ENCODE measurements around the gene XAGE5.
"Not testable (repeated sequence)": the region's sequence is repeated elsewhere in the genome, so short reads cannot be mapped to it uniquely, and the experiment has no call there.

The XAGE5 gene

GRCh38 chrX:52811065-52811625 is at the start of gene XAGE5:
Gene XAGE5 (plus strand): TSS chrX:52811287. CDS start chrX:52812567, 1,280 bp downstream.
- DNase-seq = no peak

- not testable (repeated sequence) for DNase-seq
These were observed 45.1 kb upstream of the XAGE5 start for GRCh38 chrX:52765983-52766382.

DNA sequence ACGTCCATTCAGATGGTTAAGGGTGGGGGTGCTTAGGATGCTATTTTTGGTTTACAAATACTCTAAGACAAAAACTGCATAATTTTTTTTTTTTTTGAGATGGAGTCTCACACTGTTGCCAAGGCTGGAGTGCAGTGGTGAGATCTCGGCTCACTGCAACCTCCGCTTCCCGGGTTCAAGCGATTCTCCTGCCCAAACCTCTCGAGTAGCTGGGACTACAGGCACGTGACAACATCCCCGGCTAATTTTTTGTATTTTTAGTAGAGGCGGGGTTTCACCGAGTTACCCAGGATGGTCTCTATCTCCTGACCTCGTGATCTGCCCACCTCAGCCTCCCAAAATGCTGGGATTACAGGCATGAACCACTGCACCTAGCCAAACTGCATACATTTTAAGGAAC is 37.6 kb upstream of the XAGE5 start:
- DNase-seq = not testable (repeated sequence)

- DNase-seq = not testable (repeated sequence)
These were observed 13.8 kb upstream of the XAGE5 start, which contains the start of gene SPANXN5 for GRCh38 chrX:52797327-52797726. Gene SPANXN5 (minus strand): TSS chrX:52797427. CDS start chrX:52797348, 79 bp downstream.

DNA sequence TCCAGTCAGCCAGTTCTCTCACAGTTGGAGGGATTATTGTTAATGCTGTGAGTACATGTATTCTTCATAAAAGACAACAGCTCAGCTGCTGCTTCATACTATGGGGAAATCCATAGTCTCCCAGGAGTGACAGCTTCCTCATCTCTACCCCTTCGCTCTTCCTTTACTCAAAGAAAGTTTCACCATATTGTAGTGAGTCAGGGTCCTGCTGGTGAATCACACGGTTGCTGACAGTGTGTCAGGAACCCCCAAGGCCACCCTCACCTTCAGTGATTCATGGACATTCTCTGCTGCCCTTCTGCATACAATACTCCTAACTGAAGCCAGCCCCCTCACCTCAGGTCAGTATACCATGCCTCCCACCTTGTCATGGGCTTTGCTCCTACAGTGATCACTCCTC is 6.2 kb upstream of the XAGE5 start:
- not testable (repeated sequence) for DNase-seq

- DNase-seq = no peak
These were observed 8.7 kb downstream of the XAGE5 start for GRCh38 chrX:52819788-52820187.

- no peak for DNase-seq
These were observed 10.1 kb downstream of the XAGE5 start for GRCh38 chrX:52821079-52821760.

- DNase-seq = no peak
These were observed 13.5 kb downstream of the XAGE5 start for GRCh38 chrX:52824608-52825007.

GRCh38 chrX:52830551-52830950 is 19.5 kb downstream of the XAGE5 start:
- no peak for DNase-seq

- DNase-seq = no peak
These were observed 28.1 kb downstream of the XAGE5 start for GRCh38 chrX:52839137-52839536.

GRCh38 chrX:52843619-52844018 is 32.5 kb downstream of the XAGE5 start:
- DNase-seq = not testable (repeated sequence)

- DNase-seq = no peak
These were observed 41.2 kb downstream of the XAGE5 start for GRCh38 chrX:52852110-52852860.

DNA sequence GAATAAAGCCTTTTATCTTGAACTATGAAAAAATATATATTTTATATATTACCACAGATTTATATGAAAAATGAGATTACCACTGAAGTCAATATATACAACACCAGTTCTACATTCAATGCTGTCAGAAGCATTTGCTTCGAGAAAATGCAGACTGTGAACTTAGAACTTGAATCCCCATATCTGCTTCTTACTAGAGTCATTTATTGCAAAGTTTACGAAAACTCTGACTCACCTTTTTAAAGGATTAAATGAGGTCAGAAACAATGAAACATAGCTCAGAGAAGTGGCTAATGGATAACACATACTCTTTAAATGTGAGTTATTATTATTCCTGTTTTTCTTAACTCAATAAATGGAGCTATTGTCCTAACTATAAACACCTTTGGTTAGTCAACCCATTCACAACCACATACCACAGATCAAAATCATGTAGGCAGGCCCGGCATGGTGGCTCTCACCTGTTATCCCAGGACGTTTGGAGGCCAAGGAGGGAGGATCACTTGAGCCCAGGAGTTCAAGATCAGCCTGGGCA is 46.0 kb downstream of the XAGE5 start:
- not testable (repeated sequence) for DNase-seq

DNA sequence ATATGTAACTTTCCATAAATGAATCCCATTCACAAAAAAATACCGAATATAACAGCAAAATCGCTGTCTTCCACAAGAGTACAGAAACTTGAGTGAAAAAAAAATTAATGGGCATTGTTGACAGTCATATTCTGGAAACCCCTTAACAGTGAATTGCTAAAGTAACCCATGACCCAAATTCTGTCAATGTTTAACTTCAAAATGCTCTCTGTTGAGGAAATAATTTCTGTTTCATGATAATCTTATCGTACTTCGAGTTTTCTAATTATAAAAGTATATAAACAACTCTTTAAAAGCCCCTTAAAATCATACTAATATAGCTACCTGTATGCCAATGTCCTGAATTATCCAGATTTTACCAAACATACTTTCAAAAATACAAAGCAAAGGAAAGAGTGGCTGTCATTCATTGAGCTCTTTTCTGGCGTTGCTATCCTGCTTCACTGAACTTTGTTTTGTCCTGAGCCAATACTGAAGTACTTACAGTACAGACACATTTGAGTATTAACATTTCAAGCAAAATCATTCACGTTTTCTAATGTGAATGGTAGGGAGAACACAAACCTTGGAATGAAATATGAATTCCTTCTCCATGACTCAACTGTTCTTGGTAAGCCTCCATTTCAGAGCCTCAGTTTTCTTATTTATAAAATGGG is 54.4 kb downstream of the XAGE5 start:
- no peak for DNase-seq
